ENCODE measurements around the gene NELL2.

GRCh38 chr12:44881197-44881596 is 5.1 kb upstream of the NELL2 start:
- TF ChIP-seq CTCF (IDR thresholded peaks at IDR 0.05) (no peak), POLR2AphosphoS5 (IDR thresholded peaks at IDR 0.05) (no peak), POLR2A (IDR thresholded peaks at IDR 0.05) (no peak)

All from gastroesophageal sphincter (tissue), 3 donors.